Osteocyte (in vitro differentiated cells): ENCODE measurements around the gene DISC1. TPM values are rescaled to one million over a fixed set of nuclear protein-coding genes. Genes with fewer than 3 reads are reported as not detected.

Source experiments
- DNase-seq: peaks from one replicate; pipeline ENCODE4 v3.0.0; 2021; ENCODE audit warnings: mixed read lengths; ENCODE audit not compliant: unreplicated experiment; ENCODE audit errors: extremely low spot score
- H3K27ac Mint-ChIP-seq: one replicate; pipeline ENCODE4 v1.8.0; 2021; ENCODE audit warnings: mild to moderate bottlenecking, mixed read lengths; ENCODE audit not compliant: unreplicated experiment
- H3K27me3 Mint-ChIP-seq: one replicate; pipeline ENCODE4 v1.8.0; 2021; ENCODE audit warnings: mixed read lengths; ENCODE audit not compliant: unreplicated experiment
- H3K36me3 Mint-ChIP-seq: one replicate; pipeline ENCODE4 v1.8.0; 2021; ENCODE audit warnings: mixed read lengths; ENCODE audit not compliant: unreplicated experiment
- H3K4me1 Mint-ChIP-seq: one replicate; pipeline ENCODE4 v1.8.0; 2021; ENCODE audit warnings: mixed read lengths; ENCODE audit not compliant: unreplicated experiment
- H3K4me3 Mint-ChIP-seq: one replicate; pipeline ENCODE4 v1.8.0; 2021; ENCODE audit warnings: mild to moderate bottlenecking, moderate library complexity, mixed read lengths; ENCODE audit not compliant: unreplicated experiment
- H3K9me3 Mint-ChIP-seq: one replicate; pipeline ENCODE4 v1.8.0; 2021; ENCODE audit warnings: mixed read lengths; ENCODE audit not compliant: unreplicated experiment
- CTCF ChIP-seq: fragments of 200-600 bp; sonication (generic); IDR thresholded peaks from 2 replicates; pipeline ENCODE4 v1.5.0; 2021; ENCODE audit warnings: antibody characterized with exemption, mild to moderate bottlenecking, moderate library complexity
- total RNA-seq: library from RNA; stranded (reverse); gene quantifications from 2 replicates; pipeline ENCODE4 v1.2.1, GENCODE V29; 2021

The DISC1 gene
- total RNA-seq, 1 donor from 2014 or later = 15.6 TPM

- DNase-seq = no peak
- Mint-ChIP-seq H3K27ac (no peak overlapping the region), H3K4me1 (peaks cover 41% of the 10 kb centered on the region), H3K27me3 (no peaks in the 10 kb centered on the region), H3K36me3 (no peaks in the 10 kb centered on the region), H3K4me3 (no peak overlapping the region), H3K9me3 (no peaks in the 10 kb centered on the region)
- no peak for TF ChIP-seq CTCF
Observed at GRCh38 chr1:231925864-231926263, 299.3 kb downstream of the DISC1 start.

- Mint-ChIP-seq H3K36me3 (no peaks in the 10 kb centered on the region), H3K27ac (no peak overlapping the region), H3K4me3 (no peak overlapping the region), H3K27me3 (no peaks in the 10 kb centered on the region), H3K4me1 (peaks cover 41% of the 10 kb centered on the region), H3K9me3 (no peaks in the 10 kb centered on the region)
- DNase-seq = no peak
- no peak for TF ChIP-seq CTCF
Observed at GRCh38 chr1:231926340-231926739, 299.8 kb downstream of the DISC1 start.

- H3K27me3 Mint-ChIP-seq = no peaks in the 10 kb centered on the region
Observed at GRCh38 chr1:231926933-231927332, 300.3 kb downstream of the DISC1 start.

GRCh38 chr1:231927431-231927830, 300.8 kb downstream of the DISC1 start:
- Mint-ChIP-seq H3K27ac (no peak overlapping the region), H3K4me1 (peaks cover 41% of the 10 kb centered on the region), H3K27me3 (no peaks in the 10 kb centered on the region), H3K4me3 (no peak overlapping the region), H3K36me3 (no peaks in the 10 kb centered on the region), H3K9me3 (no peaks in the 10 kb centered on the region)
- DNase-seq = no peak
- TF ChIP-seq CTCF = no peak

More at GRCh38 chr1:231926933-231927332, 300.3 kb downstream of the DISC1 start:
- no peak for TF ChIP-seq CTCF
- no peak overlapping the region for H3K27ac Mint-ChIP-seq
- peaks cover 41% of the 10 kb centered on the region for H3K4me1 Mint-ChIP-seq
- H3K36me3 Mint-ChIP-seq = no peaks in the 10 kb centered on the region
- no peak overlapping the region for H3K4me3 Mint-ChIP-seq
- H3K9me3 Mint-ChIP-seq = no peaks in the 10 kb centered on the region
- DNase-seq = no peak

GRCh38 chr1:231929311-231929710, 302.7 kb downstream of the DISC1 start:
- no peaks in the 10 kb centered on the region for H3K27me3 Mint-ChIP-seq
- H3K4me3 Mint-ChIP-seq = peak overlapping the region; percentile 30
- TF ChIP-seq CTCF = no peak
- peaks cover 26% of the 10 kb centered on the region for H3K4me1 Mint-ChIP-seq
- H3K36me3 Mint-ChIP-seq = no peaks in the 10 kb centered on the region
- no peaks in the 10 kb centered on the region for H3K9me3 Mint-ChIP-seq
- DNase-seq = no peak
- peak overlapping the region; percentile 71 for H3K27ac Mint-ChIP-seq
